A673 (cell line): ENCODE measurements around the gene ABCC5.

Source experiments
- EZH2 ChIP-seq: fragments of 200-600 bp; sonication (generic); IDR thresholded peaks from 2 replicates; pipeline ENCODE4 v1.6.1; 2017; ENCODE audit warnings: borderline replicate concordance, low read depth, mild to moderate bottlenecking, mixed read lengths, antibody characterized with exemption, low read length; ENCODE audit not compliant: poor library complexity, severe bottlenecking
- TF ChIP-seq, protein P1 (sequence below): fragments of 300-800, 200-600 bp; sonication (generic); conservative IDR thresholded peaks from 2 replicates; pipeline ENCODE4 v1.5.1; 2017; ENCODE audit warnings: low read depth, mild to moderate bottlenecking, antibody characterized with exemption, low read length, moderate library complexity, mixed read lengths

DNA sequence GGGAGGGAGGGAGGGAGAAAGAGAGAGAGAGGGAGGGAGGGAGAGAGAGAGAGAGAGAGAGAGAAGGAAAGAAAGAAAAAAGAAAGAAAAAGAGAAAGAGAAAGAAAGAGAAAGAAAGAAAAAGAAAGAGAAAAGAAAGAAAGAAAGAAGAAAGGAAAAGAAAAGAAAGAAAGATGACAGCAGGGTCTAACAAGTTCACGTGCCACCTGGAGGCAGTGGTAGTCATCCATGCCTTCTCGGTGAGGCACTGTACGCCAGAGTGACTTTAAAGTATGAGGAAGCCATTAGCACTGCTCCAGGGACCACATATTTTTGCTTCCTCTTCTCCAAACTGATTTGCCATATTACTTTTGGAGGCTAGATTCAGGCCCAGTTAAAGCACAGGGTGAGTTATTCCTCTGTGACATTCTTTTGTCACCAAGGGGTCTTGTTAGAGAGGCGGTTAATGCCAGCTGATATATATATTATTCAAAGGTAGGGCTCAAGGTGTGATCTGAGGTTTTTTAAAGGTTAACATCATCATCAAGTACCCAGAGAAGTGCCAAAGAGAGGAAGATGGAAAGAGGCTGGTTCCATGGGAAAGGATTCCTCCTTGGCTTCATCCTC is 13.6 kb upstream of the ABCC5 start, which contains the start of gene HTR3D:
- TF ChIP-seq, protein P1, sequence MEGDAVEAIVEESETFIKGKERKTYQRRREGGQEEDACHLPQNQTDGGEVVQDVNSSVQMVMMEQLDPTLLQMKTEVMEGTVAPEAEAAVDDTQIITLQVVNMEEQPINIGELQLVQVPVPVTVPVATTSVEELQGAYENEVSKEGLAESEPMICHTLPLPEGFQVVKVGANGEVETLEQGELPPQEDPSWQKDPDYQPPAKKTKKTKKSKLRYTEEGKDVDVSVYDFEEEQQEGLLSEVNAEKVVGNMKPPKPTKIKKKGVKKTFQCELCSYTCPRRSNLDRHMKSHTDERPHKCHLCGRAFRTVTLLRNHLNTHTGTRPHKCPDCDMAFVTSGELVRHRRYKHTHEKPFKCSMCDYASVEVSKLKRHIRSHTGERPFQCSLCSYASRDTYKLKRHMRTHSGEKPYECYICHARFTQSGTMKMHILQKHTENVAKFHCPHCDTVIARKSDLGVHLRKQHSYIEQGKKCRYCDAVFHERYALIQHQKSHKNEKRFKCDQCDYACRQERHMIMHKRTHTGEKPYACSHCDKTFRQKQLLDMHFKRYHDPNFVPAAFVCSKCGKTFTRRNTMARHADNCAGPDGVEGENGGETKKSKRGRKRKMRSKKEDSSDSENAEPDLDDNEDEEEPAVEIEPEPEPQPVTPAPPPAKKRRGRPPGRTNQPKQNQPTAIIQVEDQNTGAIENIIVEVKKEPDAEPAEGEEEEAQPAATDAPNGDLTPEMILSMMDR = no peak
- TF ChIP-seq EZH2 = no peak
